Activated CD8-positive, alpha-beta memory T cell treated with anti-CD3 and anti-CD28 coated beads, Interleukin-2, amount 50 U/mL, for 24 hours (primary cell): ENCODE data around the gene SLC22A6.
"Not testable (repeated sequence)": the region's sequence is repeated elsewhere in the genome, so short reads cannot be mapped to it uniquely, and the experiment has no call there.

Source experiments
- DNase-seq: peaks from one replicate; pipeline ENCODE4 v3.0.0-alpha.2; 2020; ENCODE audit errors: extremely low read depth

The SLC22A6 gene

DNA sequence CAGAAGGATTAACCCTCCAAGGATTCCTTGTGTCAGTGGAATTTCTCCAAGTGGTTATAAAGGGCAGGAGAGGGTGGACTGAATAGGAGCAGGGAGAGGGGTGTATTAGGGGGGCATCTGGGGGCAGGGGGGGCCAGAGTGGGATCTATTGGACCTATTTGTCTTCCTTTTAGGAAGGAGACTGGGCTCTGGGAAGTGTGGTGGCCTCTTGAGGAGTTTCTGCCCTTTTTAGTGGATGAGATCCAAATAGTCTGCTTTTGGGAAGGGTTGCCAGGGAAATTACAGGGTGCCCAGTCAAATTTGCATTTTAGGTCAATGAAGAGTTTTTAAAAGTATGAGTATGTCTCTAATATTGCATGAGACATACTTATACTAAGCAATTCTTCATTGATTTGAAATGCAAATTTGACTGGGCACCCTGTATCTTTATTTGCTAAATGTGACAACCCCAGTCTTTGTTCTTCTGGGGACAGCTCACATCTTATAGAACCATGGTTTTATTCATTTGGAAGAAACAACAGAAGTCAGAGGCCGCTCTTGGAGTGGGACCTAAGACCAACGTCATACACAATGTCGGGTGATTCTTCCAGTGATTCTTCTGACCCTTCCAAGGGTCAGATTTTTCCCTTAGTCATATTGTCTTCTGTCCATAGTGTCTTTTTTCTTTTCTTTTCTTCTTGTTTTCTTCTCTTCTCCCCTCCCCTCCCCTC, 429 bp upstream of the SLC22A6 start:
- no peak for DNase-seq

DNA sequence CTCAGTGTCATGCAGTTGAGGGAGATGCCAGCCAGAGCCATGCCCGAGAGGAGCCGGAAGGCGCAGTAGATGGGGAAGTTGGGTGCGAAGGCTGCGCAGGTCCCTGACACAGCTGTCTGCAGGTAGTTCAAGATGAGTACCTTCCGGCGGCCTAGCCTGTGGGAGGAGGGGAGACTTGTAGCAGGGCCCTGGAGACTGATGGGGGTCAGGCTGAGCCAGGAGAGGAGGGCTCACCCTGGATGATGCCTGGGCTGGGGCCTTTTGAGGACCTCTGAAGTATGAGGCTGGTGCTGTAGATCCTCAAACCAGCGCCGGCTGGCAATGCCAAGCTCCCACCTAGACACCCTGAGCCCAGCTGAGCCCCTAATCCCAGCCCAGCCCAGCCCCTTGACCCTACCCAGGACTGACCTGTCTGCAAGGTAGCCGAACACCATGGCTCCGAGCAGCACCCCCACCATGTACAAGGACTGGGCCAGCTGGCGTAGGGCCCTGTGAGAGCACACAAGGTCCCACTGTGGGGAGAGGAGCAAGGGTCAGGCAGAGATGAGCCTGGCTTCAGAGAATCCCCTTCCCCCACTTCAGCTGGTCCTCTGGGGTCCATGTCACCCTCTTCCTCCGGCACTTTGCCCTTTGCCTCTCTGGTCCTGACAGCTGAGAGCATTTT, 1.1 kb downstream of the SLC22A6 start:
- no peak for DNase-seq

DNA sequence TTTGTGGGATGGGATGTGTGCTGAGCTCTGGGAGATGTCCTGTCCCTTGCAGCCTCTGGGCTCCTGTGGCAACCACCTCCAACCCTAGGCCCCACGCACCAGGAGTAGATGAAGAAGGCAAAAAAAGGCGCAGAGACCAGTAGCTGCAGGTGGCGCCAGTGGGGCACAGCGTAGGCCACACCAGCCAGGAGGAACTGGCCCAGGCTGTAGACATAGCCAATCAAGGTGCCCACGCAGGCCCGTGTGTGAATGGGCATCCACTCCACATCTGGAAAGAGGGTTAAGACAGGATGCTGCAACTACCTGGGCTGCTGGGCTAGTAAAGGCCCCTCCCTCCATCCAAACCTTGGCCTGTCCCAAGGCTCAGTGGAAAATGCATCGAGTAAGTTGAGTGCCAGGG, 3.0 kb downstream of the SLC22A6 start:
- no peak for DNase-seq

- no peak for DNase-seq
Observed at GRCh38 chr11:62980133-62980760, 4.5 kb downstream of the SLC22A6 start.

DNA sequence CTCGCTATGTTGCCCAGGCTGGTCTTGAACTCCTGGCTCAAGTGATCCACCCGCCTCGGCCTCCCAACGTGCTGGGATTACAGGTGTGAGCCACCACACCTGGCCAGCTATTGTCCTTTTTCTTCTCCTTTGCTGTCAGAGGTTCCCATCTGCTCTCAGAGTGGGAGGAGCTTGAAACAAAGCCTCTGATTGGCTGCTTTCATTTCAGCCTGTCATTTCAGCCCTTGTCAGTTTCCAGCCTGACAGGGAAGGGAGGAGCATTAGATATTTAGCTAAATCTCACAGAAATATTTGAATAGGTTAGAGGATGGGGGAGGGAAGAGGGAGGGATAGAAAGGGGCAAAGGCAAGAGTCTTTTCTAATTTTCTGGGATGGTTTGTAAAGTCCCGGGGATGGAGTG, 8.7 kb downstream of the SLC22A6 start:
- DNase-seq = no peak

GRCh38 chr11:62974848-62975522, 9.8 kb downstream of the SLC22A6 start:
- DNase-seq = no peak

DNA sequence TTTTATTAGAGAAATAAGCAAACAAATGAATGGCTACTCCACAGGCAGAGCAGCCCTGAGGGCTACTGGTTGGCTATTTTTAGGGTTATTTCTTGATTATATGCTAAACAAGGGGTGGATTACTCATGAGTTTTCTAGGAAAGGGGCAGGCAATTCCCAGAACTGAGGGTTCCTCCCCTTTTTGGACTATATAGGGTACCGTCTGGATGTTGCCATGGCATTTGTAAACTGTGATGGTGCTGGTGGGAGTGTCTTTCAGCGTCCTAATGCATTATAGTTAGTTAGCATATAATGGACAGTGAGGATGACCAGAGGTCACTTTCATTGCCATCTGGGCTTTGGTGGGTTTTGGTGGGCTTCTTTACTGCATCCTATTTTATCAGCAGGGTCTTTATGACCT, 19.2 kb downstream of the SLC22A6 start:
- DNase-seq = no peak

DNA sequence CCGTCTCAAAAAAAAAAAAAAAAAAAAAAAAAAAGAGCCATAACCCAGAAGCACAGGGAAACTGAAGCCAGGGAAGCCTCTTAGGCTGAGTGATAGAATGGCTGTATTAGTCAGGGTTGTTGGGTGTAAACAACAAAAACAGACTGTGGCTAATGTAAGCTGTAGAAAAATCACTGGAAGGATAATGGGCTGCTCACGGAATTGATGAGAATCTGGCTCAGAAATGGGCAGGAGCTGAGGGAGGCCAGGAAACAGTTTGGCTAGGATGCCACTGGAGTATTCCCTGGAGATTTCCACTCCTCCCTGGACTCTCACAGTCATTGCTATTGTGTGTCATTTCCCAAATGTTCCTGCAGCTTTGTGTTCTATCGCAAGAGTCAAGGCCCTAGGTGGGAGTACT, 22.4 kb downstream of the SLC22A6 start:
- DNase-seq = no peak

DNA sequence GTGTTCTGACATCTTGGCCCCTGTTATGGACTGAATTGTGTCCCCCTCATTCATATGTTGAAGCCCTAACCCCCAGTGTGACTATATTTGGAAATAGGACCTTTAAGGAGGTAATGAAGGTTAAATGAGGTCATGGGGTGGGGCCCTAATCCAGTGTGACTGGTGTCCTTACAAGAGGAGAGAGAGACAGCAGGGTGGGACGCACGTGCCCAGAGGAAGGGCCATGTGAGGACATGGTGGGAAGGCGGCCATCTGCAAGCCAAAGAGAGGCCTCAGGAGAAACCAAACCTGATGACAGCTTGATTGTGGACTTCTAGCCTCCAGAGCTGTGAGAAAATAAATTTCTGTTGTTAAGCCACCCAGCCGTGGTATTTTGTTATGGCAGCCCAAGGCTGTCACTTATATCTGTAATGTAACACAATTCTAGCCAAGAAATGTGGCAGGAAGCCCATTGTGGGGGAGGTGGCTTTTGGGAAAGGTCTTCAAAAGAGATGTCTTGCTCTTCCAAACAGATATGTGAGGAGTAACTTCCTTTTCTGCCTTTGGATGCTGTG, 23.7 kb downstream of the SLC22A6 start:
- no peak for DNase-seq

- no peak for DNase-seq
Observed at GRCh38 chr11:62959422-62959980, 25.3 kb downstream of the SLC22A6 start.

DNA sequence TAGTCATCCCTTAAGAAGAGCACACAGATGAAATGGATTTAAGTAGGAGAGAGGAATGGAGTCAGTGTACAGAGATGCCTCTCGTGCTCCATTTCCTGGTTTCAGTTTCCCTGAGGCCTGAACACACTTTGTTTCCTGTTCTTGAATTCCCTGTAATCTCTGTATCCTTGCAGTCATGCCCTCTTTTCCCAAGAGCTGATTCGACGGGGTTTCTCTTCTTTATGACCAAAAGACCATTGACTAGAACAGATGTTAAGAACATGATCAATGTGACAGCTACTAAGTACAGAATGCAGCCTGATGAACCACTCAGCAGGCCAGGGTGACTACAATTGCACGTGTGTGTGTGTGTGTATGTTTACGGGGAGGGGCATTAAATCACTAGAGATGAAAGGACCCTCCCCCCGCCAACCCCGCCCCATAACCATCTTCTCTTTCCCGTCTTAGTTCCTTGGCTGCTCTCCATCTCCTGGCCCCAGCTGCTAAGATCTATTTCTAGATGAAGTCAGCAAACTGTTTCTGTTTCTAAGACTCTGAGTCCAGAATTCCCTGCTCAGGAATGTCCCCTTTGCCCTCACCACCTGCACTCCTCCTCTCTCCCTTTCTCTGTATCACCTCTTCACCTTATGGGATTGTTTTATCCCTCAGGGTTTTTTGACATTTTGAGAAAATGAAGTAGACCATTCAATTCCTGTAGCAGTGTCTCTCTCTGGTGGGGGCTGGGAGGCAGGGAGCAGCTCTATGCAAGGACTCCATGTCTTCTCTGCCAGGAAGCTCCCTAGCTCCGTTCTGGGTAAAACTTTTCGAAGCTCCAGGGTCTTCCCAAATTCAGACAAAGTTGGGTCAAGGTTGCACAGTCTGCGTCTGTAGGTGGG, 26.0 kb downstream of the SLC22A6 start:
- no peak for DNase-seq

DNA sequence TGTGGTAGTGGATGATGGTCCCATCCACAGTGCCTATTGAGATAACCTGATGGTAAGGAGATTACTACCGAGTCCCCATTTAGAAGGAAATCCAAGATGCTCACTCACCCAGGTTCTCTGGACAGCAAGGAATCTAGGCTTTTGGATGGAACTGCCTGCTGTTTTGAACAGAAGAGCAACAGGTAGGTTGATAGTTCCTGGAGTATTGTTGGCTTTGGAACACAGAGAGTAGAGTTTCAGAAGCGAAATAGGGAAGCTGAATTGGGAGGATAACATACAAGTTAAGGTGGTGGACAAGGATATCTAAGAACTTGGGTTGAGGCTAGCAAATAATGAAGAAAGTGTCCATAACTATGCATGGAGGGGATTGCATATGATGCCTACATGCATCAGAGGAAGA, 27.6 kb downstream of the SLC22A6 start:
- DNase-seq = no peak

- DNase-seq = no peak
Observed at GRCh38 chr11:62954478-62954877, 30.3 kb downstream of the SLC22A6 start.

- no peak for DNase-seq
Observed at GRCh38 chr11:62953811-62954210, 31.0 kb downstream of the SLC22A6 start.

GRCh38 chr11:62948765-62949320, 35.9 kb downstream of the SLC22A6 start:
- no peak for DNase-seq

DNA sequence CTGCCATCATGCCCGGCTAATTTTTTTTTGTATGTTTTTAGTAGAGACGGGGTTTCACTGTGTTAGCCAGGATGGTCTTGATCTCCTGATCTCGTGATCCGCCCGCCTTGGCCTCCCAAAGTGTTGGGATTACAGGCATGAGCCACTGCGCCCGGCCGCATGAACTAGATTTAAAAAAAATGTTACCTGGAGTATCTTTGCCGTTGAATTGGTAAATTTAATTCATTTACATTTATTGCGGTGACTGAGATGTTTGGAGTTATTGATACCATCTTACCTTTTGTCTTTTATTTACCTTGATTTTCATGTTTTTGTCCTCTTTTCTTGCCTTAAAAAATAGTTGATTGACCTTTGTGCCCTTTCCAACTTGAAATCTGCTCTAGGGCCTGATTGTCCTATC, 39.2 kb downstream of the SLC22A6 start:
- DNase-seq = not testable (repeated sequence)

GRCh38 chr11:62937528-62937927, 47.2 kb downstream of the SLC22A6 start:
- not testable (repeated sequence) for DNase-seq

DNA sequence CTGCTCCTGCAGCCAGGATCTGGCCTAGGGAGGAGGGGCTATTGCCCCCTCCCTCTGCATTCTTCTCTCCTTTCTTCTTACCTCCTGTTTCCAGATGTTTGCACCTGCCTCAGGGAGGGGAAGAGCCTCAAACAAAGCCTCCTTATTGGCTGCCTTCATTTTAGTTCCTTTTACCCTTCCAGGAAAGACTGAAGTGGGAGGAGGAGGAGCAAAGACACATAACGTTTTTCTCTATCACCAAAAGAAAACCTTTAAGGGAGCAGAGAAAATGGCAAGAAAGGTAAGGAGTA, 50.3 kb downstream of the SLC22A6 start:
- no peak for DNase-seq

DNA sequence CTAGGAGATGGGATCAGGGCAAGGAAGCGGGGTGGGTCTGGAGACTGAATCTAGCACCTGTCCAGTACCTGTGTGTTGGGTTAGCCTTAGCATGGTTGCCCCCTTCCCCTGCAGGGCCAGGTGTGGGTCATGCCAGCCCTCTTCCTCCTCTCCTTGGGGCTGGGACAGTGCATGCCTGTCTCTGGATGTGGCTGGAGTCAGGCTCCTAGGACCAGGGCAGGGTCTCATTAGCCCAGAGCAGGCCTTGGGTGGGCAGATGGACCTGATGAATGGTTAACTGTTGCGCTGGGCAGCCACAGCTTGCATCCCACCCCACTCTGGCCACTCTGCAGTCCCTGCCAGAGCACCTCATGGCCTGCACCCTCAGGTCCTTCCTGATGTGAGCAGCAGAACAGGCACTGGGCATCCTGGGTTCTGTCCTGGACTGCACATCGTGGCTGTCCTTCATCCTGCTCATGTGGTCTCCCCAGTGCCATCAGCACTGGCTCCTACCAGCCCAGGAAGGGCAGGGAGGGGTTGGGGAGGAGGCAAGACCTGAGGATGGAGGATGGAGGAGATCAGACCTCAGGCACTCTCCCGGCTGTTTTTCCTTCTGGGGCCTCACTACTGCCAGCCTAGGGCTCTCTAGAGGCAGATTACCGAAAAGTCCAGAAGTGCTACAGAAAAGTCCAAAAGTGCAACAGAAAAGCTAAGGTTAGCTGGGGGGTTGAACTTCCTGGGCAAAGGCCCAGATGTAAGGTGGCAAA, 50.8 kb downstream of the SLC22A6 start:
- no peak for DNase-seq

DNA sequence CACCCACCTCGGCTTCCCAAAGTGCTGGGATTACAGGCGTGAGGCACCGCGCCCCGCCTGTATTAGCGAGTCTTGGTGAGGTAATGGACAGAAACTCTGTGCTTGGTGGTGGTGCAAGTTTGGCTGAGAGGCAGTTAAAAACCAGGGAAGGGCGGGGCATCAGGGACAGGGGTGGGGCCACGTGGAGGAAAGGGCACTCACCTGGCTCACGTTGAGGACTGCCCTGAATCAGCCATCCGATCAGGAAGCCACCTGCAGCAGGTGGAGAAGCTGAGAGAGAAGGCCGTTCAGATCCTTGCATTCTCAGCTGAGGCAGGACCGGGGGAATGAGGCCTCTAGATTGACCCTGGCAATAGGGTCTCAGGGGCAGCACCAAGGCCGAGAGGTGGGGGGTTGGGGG, 51.5 kb downstream of the SLC22A6 start:
- no peak for DNase-seq
